Measurements from ENCODE around the gene IL6.
"Not testable (repeated sequence)": the region's sequence is repeated elsewhere in the genome, so short reads cannot be mapped to it uniquely, and the experiment has no call there.

The IL6 gene

DNA sequence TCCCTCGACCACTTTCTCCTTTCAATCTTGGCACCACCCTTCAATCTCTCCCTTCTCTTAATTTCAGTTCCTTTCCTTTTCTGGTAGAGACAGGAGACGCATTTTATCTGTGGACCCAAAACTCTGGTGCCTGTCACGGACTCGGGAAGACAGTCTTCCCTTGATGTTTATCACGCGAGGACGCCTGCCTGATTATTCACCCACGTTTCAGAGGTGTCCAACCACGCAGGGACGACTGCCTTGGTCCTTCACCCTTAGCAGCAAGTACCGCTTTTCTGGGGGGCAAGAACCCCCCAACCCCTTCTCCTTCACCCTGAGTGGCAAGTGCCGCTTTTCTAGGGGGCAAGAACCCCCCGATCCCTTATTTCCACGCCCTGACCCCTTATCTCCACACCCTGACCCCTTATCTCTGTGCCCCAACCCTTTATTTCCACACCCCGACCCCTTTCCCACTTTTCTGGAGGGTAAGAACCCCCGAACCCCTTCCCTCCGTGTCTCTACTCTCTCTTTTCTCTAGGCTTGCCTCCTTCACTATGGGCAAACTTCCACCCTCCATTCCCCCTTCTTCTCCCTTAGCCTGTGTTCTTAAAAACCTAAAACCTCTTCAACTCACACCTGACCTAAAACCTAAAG, 22.9 kb upstream of the IL6 start:
- DNase-seq (ENCODE audit: low read depth) = not testable (repeated sequence)

DNA sequence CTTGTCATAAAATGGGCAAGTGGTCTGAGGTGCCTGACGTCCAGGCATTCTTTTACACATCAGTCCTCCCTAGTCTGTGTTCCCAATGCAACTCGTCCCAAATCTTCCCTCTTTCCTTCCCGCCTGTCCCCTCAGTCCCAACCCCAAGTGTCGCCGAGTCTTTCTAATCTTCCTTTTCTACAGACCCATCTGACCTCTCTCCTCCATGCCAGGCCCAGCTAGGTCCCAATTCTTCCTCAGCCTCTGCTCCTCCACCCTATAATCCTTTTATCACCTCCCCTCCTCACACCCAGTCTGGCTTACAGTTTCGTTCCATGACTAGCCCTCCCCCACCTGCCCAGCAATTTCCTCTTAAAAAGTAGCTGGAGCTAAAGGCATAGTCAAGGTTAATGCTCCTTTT, 22.3 kb upstream of the IL6 start:
- DNase-seq (ENCODE audit: low read depth) = not testable (repeated sequence)

DNA sequence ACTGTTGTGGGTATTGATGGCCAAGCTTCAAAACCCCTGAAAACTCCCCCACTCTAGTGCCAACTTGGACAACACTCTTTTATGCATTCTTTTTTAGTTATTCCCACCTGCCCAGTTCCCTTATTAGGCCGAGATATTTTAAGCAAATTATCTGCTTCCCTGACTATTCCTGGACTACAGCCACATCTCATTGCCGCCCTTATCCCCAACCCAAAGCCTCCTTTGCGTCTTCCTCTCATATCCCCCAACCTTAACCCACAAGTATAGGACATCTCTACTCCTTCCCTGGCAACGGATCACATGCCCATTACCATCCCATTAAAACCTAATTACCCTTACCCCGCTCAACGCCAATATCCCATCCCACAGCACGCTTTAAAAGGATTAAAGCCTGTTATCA, 21.1 kb upstream of the IL6 start:
- not testable (repeated sequence) for DNase-seq (ENCODE audit: low read depth)

DNA sequence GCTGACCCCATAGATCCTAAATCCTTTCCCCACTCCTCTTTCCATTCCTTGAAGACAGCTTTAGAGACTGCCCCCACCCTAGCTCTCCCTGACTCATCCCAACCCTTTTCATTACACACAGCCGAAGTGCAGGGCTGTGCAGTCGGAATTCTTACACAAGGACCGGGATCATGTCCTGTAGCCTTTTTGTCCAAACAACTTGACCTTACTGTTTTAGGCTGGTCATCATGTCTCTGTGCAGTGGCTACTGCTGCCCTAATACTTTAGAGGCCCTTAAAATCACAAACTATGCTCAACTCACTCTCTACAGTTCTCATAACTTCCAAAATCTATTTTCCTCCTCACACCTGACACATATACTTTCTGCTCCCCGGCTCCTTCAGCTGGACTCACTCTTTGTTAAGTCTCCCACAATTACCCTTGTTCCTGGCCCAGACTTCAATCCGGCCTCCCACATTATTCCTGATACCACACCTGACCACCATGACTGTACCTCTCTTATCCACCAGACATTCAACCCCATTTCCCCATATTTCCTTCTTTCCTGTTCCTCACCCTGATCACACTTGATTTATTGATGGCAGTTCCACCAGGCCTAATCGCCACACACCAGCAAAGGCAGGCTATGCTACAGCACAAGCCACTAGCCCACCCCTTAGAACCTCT, 19.8 kb upstream of the IL6 start:
- not testable (repeated sequence) for DNase-seq (ENCODE audit: low read depth)

DNA sequence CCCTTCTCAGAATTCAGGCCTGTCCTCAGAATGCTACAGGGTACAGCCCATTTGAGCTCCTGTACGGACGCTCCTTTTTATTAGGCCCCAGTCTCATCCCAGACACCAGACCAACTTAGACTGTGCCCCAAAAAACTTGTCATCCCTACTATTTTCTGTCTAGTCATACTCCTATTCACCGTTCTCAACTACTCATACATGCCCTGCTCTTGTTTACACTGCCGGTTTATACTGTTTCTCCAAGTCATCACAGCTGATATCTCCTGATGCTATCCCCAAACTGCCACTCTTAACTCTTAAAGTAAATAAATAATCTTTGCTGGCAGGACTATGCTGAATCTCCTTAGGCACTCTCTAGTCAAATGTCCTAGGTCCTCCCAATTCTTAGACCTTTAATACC, 18.8 kb upstream of the IL6 start:
- not testable (repeated sequence) for DNase-seq (ENCODE audit: low read depth)

DNA sequence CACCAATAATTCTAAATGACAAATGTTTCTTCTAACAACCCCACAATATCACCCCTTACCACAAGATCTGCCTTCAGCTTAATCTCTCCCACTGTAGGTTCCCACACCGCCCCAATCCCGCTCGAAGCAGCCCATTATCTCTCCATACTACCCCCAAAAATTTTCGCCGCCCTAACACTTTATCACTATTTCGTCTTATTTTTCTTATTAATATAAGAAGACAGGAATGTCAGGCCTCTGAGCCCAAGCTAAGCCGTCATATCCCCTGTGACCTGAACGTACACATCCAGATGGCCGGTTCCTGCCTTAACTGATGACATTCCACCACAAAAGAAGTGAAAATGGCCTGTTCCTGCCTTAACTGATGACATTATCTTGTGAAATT, 18.3 kb upstream of the IL6 start:
- DNase-seq (ENCODE audit: low read depth) = not testable (repeated sequence)

DNA sequence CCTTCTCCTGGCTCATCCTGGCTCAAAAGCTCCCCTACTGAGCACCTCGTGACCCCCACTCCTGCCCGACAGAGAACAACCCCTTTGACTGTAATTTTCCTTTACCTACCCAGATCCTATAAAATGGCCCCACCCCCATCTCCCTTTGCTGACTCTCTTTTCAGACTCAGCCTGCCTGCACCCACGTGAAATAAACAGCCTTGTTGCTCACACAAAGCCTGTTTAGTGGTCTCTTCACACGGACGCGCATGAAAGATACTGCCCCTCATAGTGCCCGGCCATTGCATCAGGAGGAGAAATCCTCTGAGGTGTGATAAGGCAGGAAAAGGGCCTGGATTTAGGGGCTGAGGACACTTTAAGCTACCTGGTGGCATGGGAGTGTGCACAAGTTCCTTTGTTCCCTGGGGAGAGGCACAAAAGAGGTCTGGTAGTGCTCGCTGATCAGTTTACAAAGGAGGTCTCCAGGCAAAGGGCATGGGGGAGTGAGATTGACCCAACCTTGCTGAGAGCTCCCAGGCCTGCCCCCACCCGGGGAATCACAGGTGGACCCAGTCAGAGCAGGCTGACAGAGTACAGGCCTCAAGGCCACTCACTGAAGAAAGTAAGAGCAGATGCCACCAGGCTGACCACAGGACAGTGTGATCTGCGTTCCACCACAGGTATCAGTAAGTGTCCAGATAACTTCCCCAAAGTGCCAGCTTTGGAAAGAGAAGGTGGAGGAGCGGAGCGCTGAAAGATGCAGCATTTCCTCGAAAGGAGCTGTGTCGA, 17.8 kb upstream of the IL6 start:
- DNase-seq (ENCODE audit: low read depth) = not testable (repeated sequence)

DNA sequence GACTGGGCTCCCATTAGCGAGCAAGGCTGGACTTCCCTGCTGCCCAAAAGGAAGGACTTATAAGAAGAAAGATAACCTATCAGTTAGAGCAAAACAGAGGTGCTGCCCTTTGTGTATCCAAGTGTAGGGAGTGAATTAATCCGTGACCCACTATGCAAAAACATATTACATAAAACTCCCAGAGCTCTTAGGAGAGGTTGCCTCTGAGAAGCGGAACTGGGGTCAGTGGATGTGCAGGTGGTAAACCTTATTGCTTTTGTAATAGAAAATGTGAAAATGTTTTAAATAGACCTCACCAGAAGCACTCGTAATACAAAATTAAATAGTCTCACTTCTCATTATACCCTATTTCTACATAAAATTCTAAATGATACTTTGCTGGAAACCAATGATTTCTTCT, 17.1 kb upstream of the IL6 start:
- DNase-seq (ENCODE audit: low read depth) = no peak

DNA sequence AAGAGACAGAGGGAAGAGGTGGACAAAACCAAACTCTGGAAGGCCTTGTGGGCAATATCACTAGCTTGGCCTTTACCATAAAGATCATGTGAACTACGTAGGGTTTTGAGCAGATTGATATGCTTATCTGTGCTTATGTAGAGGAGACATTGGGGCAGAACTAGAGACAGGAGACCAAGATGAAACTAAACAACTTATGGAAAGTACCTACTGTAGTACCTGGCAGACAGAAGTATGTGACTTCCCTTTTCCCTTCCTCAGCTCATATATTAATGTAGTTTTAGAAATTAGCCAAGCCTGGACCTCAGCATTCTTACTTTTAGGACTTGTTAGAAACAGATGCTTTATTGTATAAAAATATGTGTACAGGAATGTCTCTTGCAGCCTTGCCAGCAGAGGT, 14.0 kb upstream of the IL6 start:
- no peak for DNase-seq (ENCODE audit: low read depth)

DNA sequence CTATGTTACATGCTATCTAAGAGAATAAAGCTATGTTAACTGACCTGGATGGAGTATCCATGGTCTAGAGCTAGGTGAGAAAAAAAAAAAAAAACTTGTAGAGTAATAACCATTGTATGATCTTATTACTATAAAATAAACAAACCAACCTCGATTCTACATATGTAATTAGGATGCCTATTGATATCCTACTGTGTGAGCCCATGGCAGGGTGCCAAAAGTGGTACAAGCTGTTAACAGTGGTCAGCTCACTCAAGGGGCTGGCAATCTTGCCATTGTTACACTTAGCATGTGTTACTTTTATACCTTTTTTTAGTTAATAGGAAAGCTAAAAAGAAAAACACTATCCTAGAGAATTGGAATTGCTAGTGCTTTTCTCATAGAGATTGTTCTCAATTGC, 13.5 kb upstream of the IL6 start:
- no peak for DNase-seq (ENCODE audit: low read depth)

DNA sequence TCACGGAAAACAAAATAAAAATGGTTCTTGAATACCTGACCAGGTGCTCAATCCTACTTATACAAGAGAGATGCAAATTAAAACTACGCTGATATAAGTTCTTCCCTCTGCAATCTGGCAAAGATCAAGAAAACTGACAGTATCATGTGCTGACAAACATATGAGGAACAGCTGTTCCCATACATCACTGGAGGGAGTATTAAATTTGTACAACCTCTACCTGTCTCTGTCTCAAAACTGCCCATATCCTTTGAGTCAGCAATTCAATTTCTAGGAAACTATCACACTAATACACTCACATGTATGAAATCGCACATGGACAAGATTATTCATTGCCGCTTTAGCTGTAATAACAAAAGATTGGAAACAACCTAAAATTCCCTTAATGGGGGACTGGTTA, 11.0 kb upstream of the IL6 start:
- DNase-seq (ENCODE audit: low read depth) = no peak

DNA sequence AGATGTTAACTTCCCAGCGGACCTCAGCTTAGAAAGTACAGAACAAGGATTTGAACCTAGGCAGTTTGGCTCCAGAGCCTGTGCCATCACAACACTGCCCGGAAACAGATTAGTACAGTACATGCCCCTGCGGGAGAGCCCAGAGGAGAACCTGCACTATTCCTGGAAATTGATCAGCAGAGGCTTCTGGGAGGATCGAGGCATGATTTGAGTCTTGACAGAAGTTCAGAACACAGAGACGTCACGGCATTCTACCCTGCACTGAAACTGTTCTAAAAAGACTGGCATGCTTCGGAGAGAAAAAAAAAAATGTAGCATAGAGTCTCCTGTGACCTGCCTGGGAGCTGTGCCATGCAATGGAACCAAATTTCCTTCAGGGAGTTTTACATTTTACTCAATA, 9.2 kb upstream of the IL6 start:
- no peak for DNase-seq (ENCODE audit: low read depth)

DNA sequence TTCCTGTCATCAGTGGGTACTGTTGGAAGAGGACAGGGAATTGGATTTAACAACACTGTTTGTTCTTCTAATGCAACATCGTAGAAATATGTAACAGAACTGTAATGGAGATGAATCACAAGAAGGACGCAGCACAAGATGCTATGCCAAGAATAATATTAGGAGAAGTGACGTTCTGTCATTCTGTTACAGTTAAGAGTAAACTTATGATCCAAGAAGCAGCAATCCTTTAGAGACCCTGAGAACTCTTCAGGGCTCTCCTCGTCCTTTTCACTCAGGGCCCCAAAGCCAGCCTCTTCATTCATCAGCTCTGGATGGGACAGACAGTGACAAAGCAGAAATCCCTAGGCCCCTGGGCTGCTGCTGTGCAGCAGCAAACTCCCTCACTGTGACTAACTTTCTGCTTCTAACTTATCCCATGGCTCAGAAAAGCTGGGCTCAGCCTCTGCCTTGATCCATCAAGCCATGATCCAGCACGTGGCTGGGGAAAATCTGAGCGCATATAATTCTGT, 8.7 kb upstream of the IL6 start:
- DNase-seq (ENCODE audit: low read depth) = no peak

DNA sequence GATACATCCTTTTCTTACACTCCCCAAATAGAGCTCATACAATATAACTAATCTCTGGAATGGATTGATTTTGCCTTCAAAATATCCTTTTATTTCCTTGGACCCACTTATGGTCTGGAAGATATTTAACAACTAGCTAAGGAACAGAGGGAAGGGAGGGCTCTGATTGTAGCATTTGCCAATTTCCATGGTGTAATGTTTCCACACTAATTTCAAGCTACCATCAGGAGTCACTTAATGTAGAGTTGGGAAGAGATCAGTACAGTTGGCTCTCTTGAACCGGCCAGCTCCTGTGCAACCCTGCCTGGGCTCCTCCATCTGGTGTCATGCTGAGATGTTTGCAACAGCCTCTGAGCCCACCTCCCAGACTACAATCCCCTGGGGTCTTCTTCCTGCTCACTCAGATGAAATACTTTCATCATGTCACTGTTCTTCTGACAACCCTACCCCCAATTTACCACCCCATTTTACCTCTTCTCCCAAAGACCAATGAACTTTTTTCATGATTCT, 8.0 kb upstream of the IL6 start:
- DNase-seq (ENCODE audit: low read depth) = no peak

DNA sequence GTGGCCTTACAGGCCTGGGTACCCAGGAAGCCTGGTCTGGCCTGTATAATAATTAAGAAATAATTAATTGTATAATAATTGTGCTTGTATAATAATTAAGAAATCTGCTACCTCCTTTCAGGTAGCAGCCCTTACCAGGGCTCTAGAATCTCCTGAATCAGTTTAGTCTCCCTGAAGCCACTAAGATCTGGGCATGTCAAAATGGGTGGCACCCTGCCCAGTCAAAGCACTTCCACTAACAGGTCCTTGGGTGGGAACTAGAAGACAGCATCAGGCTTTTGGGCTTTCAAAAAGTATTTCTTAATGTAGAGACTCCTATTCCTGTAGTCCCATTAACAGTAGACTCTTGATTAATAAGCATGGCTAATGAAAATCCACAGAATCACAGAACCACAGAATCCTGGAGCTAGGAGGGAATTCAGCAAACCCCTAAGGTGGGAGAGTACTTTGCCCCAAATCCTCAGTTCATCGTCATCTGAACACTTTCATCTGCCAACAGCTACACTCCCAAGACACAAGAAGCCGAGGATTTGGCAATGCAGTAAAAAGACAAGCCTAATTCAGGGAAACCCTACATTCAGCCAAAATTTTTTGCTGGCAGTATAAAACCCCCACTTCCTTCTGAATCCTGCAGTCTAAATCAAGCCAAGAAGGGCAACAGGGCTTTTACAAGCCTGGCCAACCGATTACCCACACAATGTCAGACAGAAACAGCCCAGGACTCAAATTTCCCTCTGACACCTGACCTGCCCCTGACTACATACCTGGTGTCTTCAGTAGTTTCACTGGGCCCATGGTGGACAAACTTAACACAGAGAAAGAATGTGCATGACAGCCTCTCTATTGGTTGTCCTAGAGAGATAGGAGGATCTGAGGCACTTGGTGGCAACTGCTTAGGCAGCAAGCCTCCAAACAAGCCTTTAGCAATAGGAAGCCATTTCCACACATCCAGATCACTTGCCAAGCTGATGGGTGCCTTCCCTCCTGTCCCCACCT, 5.9 kb upstream of the IL6 start:
- DNase-seq (ENCODE audit: low read depth) = no peak

DNA sequence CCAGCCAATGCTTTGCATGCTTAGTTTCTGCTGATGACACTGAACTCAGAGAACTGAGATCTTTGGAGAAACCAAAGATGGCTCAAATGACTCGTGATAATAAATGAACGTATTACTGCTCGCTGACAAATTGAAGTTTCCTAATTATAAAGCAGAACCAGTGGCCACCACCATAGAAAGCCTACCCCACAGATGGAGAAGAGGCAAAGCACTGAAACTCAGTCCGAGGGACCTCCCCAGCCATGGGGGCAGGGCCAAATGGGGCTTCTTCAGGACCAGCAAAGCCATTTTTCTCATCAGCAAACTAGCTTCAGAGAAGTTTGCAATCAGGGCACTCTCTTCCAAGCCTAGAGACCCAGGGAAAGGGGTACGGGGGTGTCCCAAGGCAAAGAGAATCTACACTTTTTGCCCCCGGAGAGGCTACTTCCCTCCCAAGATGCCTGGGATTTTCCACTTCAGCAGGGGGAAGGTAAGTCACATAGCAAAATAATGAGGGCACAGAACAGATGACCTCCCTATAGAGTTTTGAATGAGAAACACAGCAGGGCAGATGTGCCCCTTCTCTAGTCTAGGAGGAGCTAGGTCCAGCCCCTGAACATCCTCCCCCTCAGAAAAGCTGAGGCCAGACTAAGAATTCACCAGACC, 4.3 kb upstream of the IL6 start:
- no peak for DNase-seq (ENCODE audit: low read depth)

DNA sequence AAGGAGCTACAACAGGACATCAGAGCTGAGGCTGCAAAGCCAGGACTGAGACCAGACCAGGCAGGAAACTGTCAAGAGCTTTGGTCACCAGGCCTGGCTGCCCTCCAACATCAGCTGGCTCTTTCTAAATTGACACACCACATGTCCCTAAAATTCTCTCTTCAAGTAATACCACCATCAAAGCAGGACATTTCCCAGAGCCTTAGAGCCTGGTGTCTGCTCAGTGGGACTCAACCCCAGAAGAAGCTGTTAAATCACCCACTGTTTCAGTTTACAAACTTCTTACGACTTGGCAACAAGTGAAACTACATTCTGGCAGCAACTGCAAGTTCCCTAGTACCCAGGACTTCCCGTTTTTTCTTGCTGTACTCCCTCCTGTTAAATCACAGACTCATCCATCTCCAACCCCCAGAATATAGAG, 3.8 kb upstream of the IL6 start:
- DNase-seq (ENCODE audit: low read depth) = no peak

DNA sequence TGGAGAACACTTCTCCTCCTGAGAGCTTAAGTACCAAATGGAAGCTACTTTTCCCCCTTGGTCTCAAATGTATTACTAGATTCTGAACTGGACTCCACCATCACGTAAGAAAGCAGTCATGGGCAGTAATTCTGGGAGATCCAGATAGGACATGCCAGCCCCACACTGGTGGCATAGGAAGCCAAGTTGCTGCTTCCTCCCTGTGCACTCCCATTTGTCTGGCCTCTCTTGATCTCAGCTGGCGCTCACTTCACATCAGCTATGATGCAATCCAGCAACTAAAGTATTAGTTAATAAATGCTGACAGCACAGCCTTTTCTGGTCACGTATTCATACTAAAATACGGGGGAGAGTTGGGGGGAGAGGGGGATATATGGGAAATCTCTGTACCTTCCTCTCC, 3.4 kb upstream of the IL6 start:
- DNase-seq (ENCODE audit: low read depth) = no peak

DNA sequence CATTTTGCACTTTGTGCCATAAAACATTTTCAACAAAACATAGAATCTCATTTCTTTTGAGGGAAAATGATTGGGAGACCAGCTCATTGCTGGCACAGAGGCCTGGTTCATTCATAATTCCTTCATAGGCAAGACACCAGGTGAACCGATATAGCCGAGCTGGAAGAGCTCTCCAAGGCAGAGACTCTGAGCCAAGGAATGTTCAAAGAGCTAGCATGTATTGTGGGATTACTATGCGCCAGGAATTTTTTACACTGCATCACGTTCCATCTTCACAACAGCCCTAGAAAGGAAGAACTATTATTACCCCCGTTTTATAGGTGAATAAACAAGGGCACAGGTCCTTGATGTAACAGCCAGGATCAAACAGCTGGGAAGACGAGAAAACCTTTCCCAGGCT, 2.1 kb upstream of the IL6 start:
- no peak for DNase-seq (ENCODE audit: low read depth)

DNA sequence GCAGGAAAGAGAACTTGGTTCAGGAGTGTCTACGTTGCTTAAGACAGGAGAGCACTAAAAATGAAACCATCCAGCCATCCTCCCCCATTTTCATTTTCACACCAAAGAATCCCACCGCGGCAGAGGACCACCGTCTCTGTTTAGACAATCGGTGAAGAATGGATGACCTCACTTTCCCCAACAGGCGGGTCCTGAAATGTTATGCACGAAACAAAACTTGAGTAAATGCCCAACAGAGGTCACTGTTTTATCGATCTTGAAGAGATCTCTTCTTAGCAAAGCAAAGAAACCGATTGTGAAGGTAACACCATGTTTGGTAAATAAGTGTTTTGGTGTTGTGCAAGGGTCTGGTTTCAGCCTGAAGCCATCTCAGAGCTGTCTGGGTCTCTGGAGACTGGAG, 1.4 kb upstream of the IL6 start:
- DNase-seq (ENCODE audit: low read depth) = no peak

DNA sequence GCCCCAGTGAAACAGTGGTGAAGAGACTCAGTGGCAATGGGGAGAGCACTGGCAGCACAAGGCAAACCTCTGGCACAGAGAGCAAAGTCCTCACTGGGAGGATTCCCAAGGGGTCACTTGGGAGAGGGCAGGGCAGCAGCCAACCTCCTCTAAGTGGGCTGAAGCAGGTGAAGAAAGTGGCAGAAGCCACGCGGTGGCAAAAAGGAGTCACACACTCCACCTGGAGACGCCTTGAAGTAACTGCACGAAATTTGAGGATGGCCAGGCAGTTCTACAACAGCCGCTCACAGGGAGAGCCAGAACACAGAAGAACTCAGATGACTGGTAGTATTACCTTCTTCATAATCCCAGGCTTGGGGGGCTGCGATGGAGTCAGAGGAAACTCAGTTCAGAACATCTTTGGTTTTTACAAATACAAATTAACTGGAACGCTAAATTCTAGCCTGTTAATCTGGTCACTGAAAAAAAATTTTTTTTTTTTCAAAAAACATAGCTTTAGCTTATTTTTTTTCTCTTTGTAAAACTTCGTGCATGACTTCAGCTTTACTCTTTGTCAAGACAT, 574 bp upstream of the IL6 start:
- no peak for DNase-seq (ENCODE audit: low read depth)
